Hepatocyte (in vitro differentiated cells): ENCODE results near the gene ASCL3. TPM values are rescaled to one million over a fixed set of nuclear protein-coding genes. Genes with fewer than 3 reads are reported as not detected.
"Not testable (repeated sequence)": the region's sequence is repeated elsewhere in the genome, so short reads cannot be mapped to it uniquely, and the experiment has no call there.

ENCODE experiments used
- DNase-seq: peaks from one replicate; pipeline ENCODE4 v3.0.0-alpha.2; 2016; ENCODE audit warnings: low spot score
- H2AFZ ChIP-seq: fragments of 200-600 bp; sonication (generic); 2 replicates; pipeline ENCODE4 v1.6.0; 2016; ENCODE audit warnings: antibody characterized with exemption, mild to moderate bottlenecking
- H3K27ac ChIP-seq: fragments of 200-600 bp; sonication (generic); 2 replicates; pipeline ENCODE4 v1.5.1; 2016; ENCODE audit warnings: mild to moderate bottlenecking
- H3K27me3 ChIP-seq: fragments of 200-600 bp; sonication (generic); 2 replicates; pipeline ENCODE4 v1.6.1; 2016
- H3K36me3 ChIP-seq: fragments of 200-600 bp; sonication (generic); replicated peaks from 2 replicates; pipeline ENCODE4 v1.5.1; 2016; ENCODE audit warnings: low read depth; ENCODE audit not compliant: insufficient read depth
- H3K4me1 ChIP-seq: fragments of 200-600 bp; sonication (generic); 2 replicates; pipeline ENCODE4 v1.5.1; 2016; ENCODE audit warnings: mild to moderate bottlenecking, moderate library complexity; ENCODE audit not compliant: insufficient read depth
- H3K4me2 ChIP-seq: fragments of 200-600 bp; sonication (generic); 2 replicates; pipeline ENCODE4 v1.6.0; 2016
- H3K4me3 ChIP-seq: fragments of 200-600 bp; sonication (generic); 2 replicates; pipeline ENCODE4 v1.5.1; 2016; ENCODE audit warnings: mild to moderate bottlenecking
- H3K79me2 ChIP-seq: fragments of 200-600 bp; sonication (generic); 2 replicates; pipeline ENCODE4 v1.6.0; 2017; ENCODE audit warnings: mild to moderate bottlenecking
- H3K9me2 ChIP-seq: fragments of 200-600 bp; sonication (generic); replicated peaks from 2 replicates; pipeline ENCODE4 v1.6.0; 2017; ENCODE audit warnings: mild to moderate bottlenecking; ENCODE audit not compliant: insufficient read depth
- H3K9me3 ChIP-seq: fragments of 200-600 bp; sonication (generic); 2 replicates; pipeline ENCODE4 v1.5.1; 2016; ENCODE audit warnings: low read depth, mild to moderate bottlenecking
- H4K20me1 ChIP-seq: fragments of 200-600 bp; sonication (generic); 2 replicates; pipeline ENCODE4 v1.6.0; 2016; ENCODE audit warnings: mild to moderate bottlenecking; ENCODE audit not compliant: insufficient read depth, poor library complexity, severe bottlenecking
- EZH2 ChIP-seq: fragments of 200-600 bp; sonication (generic); IDR thresholded peaks from 2 replicates; pipeline ENCODE4 v1.6.1; 2016; ENCODE audit warnings: antibody characterized with exemption, mild to moderate bottlenecking, borderline replicate concordance
- EZH2phosphoT487 ChIP-seq: fragments of 200-600 bp; sonication (generic); IDR thresholded peaks from one replicate; pipeline ENCODE4 v1.6.1; 2018; ENCODE audit warnings: antibody characterized with exemption, mild to moderate bottlenecking, low read depth, moderate library complexity; ENCODE audit not compliant: unreplicated experiment, severe bottlenecking
- WGBS: methylation state at CpG from one replicate; pipeline ENCODE4 v1.1.6; 2016; ENCODE audit warnings: low lambda C conversion rate; ENCODE audit errors: missing lambda C conversion rate; 5-methylcytosine and 5-hydroxymethylcytosine counted together
- polyA plus RNA-seq: library from polyadenylated mRNA; unstranded; fragments of >200 nt; fragmentation: Nextera tagmentation; extraction: Ambion mirVana; gene quantifications from 2 replicates; pipeline ENCODE4 v1.2.1, GENCODE V29; 2016
- total RNA-seq: library from RNA; depleted of rRNA; stranded (reverse); fragments of >200 nt; gene quantifications from 2 replicates; pipeline ENCODE4 v1.2.3, GENCODE V29; 2014
- TF ChIP-seq, protein P1 (sequence below): fragments of 200-600 bp; sonication (generic); IDR thresholded peaks from 2 replicates; pipeline ENCODE4 v1.5.1; 2016; ENCODE audit warnings: antibody characterized with exemption, mild to moderate bottlenecking; ENCODE audit not compliant: poor library complexity

The ASCL3 gene
- total and polyA plus RNA-seq, 2 experiments from 2014 or later: not detected

DNA sequence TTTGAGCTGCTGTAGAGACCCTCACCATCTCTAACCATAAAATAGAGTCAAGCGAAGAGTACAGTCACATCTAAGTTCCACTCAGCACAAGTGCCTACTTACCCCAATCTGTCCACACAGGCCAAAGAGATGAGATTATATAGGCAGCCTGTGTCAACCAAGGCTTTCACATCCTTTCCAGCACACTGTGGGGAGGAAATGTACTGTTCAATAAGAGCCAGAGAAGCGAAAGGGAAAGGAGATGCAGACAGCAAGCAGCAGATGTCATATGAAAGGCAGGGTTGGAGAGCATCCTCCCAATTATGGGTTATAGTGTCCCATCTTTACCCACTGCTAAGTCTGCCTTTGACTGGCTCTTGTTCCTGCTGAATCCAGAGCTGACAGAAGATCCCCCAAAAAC lies 44.6 kb upstream of the ASCL3 start:
- Histone ChIP-seq H3K4me3 (no peak overlapping the region), H3K27me3 (no peaks in the 10 kb centered on the region), H3K9me2 (no peaks in the 10 kb centered on the region), H3K9me3 (no peaks in the 10 kb centered on the region), H2AFZ (no peak overlapping the region), H3K36me3 (no peaks in the 10 kb centered on the region), H3K79me2 (no peaks in the 10 kb centered on the region), H3K4me1 (no peaks in the 10 kb centered on the region), H3K4me2 (no peak overlapping the region), H4K20me1 (no peaks in the 10 kb centered on the region), H3K27ac (no peak overlapping the region)
- WGBS: 93% methylated on average over 2 of the region's 2 CpGs
- DNase-seq: no peak
- TF ChIP-seq, protein P1, sequence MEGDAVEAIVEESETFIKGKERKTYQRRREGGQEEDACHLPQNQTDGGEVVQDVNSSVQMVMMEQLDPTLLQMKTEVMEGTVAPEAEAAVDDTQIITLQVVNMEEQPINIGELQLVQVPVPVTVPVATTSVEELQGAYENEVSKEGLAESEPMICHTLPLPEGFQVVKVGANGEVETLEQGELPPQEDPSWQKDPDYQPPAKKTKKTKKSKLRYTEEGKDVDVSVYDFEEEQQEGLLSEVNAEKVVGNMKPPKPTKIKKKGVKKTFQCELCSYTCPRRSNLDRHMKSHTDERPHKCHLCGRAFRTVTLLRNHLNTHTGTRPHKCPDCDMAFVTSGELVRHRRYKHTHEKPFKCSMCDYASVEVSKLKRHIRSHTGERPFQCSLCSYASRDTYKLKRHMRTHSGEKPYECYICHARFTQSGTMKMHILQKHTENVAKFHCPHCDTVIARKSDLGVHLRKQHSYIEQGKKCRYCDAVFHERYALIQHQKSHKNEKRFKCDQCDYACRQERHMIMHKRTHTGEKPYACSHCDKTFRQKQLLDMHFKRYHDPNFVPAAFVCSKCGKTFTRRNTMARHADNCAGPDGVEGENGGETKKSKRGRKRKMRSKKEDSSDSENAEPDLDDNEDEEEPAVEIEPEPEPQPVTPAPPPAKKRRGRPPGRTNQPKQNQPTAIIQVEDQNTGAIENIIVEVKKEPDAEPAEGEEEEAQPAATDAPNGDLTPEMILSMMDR: no peak
- TF ChIP-seq EZH2phosphoT487: no peak
- TF ChIP-seq EZH2: no peak

DNA sequence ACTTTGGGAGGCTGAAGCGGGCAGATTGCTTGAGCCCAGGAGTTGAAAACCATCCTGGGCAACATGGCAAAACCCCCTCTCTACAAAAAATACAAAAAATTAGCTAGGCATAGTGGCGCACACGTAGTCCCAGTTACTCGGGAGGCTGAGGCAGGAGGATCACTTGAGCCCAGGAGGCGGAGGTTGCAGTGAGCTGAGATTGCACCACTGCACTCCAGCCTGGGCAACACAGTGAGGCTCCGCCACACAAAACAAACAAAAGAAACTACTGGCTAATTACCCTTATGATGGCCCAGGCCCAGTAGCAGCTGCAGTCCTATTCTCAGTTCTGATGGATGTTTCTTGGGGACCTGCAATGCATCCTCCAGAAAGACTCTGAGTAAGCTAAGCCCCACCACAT lies 44.0 kb upstream of the ASCL3 start:
- H3K4me2 ChIP-seq, H3K27ac ChIP-seq, H3K4me3 ChIP-seq, DNase-seq, H4K20me1 ChIP-seq, H3K9me3 ChIP-seq, H3K4me1 ChIP-seq, H3K79me2 ChIP-seq, H2AFZ ChIP-seq, H3K36me3 ChIP-seq, H3K27me3 ChIP-seq, H3K9me2 ChIP-seq: not testable (repeated sequence)
- 97% methylated on average over 6 of the region's 6 CpGs for WGBS

DNA sequence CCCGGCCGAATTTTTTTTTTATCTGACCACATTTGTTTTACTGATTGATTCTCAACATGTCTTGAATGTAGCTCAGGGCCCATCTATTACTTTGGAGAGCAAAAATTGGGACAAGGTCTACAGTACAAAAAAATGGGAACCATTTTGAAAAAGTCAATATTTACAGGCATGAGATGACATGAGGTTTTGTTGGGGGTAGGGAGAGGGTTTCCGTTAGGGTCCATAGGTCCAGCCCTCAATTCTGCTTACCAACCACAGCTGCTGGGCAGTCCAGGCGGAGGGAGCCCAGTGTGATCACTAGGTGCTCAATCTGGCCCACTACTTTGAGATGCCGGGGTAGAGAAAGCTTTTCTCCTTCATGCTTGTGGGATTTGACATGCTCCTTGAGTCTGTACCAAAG lies 42.6 kb upstream of the ASCL3 start:
- Histone ChIP-seq H3K9me2 (no peaks in the 10 kb centered on the region), H4K20me1 (no peaks in the 10 kb centered on the region), H3K36me3 (no peaks in the 10 kb centered on the region), H3K79me2 (no peaks in the 10 kb centered on the region), H3K27me3 (no peaks in the 10 kb centered on the region), H3K27ac (no peak overlapping the region), H3K4me3 (no peak overlapping the region), H3K4me2 (no peak overlapping the region), H3K4me1 (no peaks in the 10 kb centered on the region), H2AFZ (no peak overlapping the region), H3K9me3 (no peaks in the 10 kb centered on the region)
- DNase-seq: no peak
- WGBS: 99% methylated on average over 4 of the region's 5 CpGs
- TF ChIP-seq EZH2phosphoT487 (no peak), EZH2 (no peak)
- TF ChIP-seq, protein P1: no peak

DNA sequence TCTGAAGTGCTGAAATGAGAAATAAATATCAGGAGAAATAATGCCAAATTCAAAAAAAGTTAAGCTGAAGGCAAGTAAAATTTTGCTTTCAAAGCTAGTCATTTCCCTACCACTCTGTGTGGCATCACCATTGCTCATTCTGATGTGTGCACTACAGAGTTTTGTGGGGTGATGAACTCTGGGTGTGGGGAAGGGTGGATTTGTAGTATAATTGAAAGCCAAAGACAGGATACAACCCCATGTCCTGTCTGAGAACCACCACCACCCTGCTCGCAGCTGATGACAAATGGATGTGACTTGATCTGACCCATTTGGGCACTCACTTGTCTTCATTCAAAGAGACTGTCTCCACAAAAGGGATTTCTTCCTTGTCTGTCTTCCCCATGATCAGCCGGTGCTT lies 40.7 kb upstream of the ASCL3 start:
- Histone ChIP-seq H3K4me1 (no peaks in the 10 kb centered on the region), H2AFZ (no peak overlapping the region), H4K20me1 (no peaks in the 10 kb centered on the region), H3K9me2 (no peaks in the 10 kb centered on the region), H3K4me3 (no peak overlapping the region), H3K27me3 (no peaks in the 10 kb centered on the region), H3K36me3 (no peaks in the 10 kb centered on the region), H3K4me2 (no peak overlapping the region), H3K79me2 (no peaks in the 10 kb centered on the region), H3K27ac (no peak overlapping the region), H3K9me3 (no peaks in the 10 kb centered on the region)
- WGBS: 88% methylated on average over 2 of the region's 2 CpGs
- DNase-seq: no peak
- TF ChIP-seq EZH2phosphoT487 (no peak), EZH2 (no peak)
- TF ChIP-seq, protein P1: no peak
